ENCODE data around the gene OR5H15. TPM values are rescaled to one million over a fixed set of nuclear protein-coding genes. Genes with fewer than 3 reads are reported as not detected.
A peak's percentile ranks its signal among the peaks of the same experiment; 100 is the strongest.

OR5H15 gene
- total RNA-seq, 1 experiment from 2014 or later, result not detected

DNA sequence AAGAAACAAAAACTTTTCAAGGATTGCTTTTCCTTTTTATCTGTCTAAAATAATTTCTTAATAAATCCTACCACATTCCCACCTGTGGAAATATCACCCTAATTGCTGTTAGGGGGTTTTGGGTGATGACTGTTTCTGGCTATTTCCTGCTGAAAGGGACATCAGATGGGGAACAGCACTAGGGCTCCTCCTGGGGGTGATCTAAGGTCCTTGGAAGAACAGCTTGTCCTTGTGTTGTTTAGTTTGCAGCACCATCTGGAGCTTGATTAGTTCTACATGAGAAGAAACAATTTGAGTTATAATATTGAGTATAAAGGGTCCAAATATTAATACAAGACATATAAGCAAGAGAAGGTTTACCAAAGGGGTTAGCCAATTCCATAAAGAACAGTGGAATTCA is 18.7 kb downstream of the OR5H15 start (continued):
- TF ChIP-seq, protein P1, sequence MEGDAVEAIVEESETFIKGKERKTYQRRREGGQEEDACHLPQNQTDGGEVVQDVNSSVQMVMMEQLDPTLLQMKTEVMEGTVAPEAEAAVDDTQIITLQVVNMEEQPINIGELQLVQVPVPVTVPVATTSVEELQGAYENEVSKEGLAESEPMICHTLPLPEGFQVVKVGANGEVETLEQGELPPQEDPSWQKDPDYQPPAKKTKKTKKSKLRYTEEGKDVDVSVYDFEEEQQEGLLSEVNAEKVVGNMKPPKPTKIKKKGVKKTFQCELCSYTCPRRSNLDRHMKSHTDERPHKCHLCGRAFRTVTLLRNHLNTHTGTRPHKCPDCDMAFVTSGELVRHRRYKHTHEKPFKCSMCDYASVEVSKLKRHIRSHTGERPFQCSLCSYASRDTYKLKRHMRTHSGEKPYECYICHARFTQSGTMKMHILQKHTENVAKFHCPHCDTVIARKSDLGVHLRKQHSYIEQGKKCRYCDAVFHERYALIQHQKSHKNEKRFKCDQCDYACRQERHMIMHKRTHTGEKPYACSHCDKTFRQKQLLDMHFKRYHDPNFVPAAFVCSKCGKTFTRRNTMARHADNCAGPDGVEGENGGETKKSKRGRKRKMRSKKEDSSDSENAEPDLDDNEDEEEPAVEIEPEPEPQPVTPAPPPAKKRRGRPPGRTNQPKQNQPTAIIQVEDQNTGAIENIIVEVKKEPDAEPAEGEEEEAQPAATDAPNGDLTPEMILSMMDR (IDR thresholded peaks at IDR 0.05 in 2 of 3, conservative IDR thresholded peaks at IDR 0.05 in 1 of 3; ENCODE audit: borderline replicate concordance in 1 of 3, insufficient read depth in 1 of 3, low read depth in 2 of 3, low read length in 2 of 3), result peak; percentile 29 to 72 (median 30); a peak in 3 of 6 replicates
- peak; percentile 41 for TF ChIP-seq RAD21 (IDR thresholded peaks at IDR 0.05; ENCODE audit: low read depth)

GRCh38 chr3:98188545-98188944 is 22.0 kb downstream of the OR5H15 start:
- Histone ChIP-seq H3K4me2 (ENCODE audit: low read length) (no peak overlapping the region), H3K4me1 (ENCODE audit: control insufficient read depth in 1 of 2, insufficient read depth in 2 of 2, low read length in 2 of 2) (no peaks in the 10 kb centered on the region), H3K27ac (ENCODE audit: low read depth, low read length) (no peak overlapping the region), H3K27me3 (ENCODE audit: insufficient read depth, low read length) (no peaks in the 10 kb centered on the region), H3K9ac (ENCODE audit: low read length) (no peak overlapping the region), H3K9me3 (ENCODE audit: control insufficient read depth in 1 of 2, insufficient read depth in 1 of 2, low read depth in 1 of 2, low read length in 2 of 2) (no peaks in the 10 kb centered on the region), H3K36me3 (ENCODE audit: control insufficient read depth in 1 of 2, insufficient read depth in 2 of 2, low read length in 2 of 2) (no peaks in the 10 kb centered on the region), H3K79me2 (ENCODE audit: insufficient read depth, low read length) (no peaks in the 10 kb centered on the region), H2AFZ (ENCODE audit: low read depth, low read length, poor library complexity, severe bottlenecking) (no peak overlapping the region), H4K20me1 (ENCODE audit: insufficient read depth) (no peaks in the 10 kb centered on the region), H3K9me2 (ENCODE audit: insufficient read depth) (no peaks in the 10 kb centered on the region), H3K4me3 (replicated peaks in 1 of 2; ENCODE audit: low read depth in 1 of 2, low read length in 2 of 2) (no peak overlapping the region)
- RAD21 ChIA-PET (ENCODE audit: low non-redundant PET in 1 of 2, low total read pairs in 2 of 2, uncharacterized antibody in 2 of 2, unreplicated experiment in 2 of 2), result no interaction called here
- POLR2A ChIA-PET, result no interaction called here
- no TSS peak for BruUV-seq (replicated peaks)
- CTCF ChIA-PET, result no interaction called here
- peak; percentile 7 for DNase-seq (ENCODE audit: low read depth, low spot score)
- ATAC-seq, result peak; percentile 80
- intact Hi-C loops (cut with micrococcal nuclease), result loop anchor here (2.0 to 10.0 kb wide), 2 partner anchors 140 to 386 kb away; no protein-coding TSS in a partner anchor
- TF ChIP-seq, protein P1 (IDR thresholded peaks at IDR 0.05 in 2 of 3, conservative IDR thresholded peaks at IDR 0.05 in 1 of 3; ENCODE audit: borderline replicate concordance in 1 of 3, insufficient read depth in 1 of 3, low read depth in 2 of 3, low read length in 2 of 3), result peak; percentile 5 to 41 (median 40); a peak in 4 of 6 replicates
- peak; percentile 28; the same call in 1 of the 2 replicates for TF ChIP-seq RAD21 (IDR thresholded peaks at IDR 0.05; ENCODE audit: low read depth)
- TF ChIP-seq POLR2A (IDR thresholded peaks at IDR 0.05; ENCODE audit: borderline replicate concordance, extremely low read depth, insufficient read depth, insufficient read length), result no peak
- TF ChIP-seq CEBPB (IDR thresholded peaks at IDR 0.05; ENCODE audit: low read depth), result no peak
- no peak for TF ChIP-seq SIN3A (IDR thresholded peaks at IDR 0.05; ENCODE audit: low read depth)
- TF ChIP-seq FOSL1 (IDR thresholded peaks at IDR 0.05; ENCODE audit: low read depth), result no peak
- no peak for TF ChIP-seq YY1 (IDR thresholded peaks at IDR 0.05; ENCODE audit: extremely low read depth, insufficient replicate concordance, low read depth, low read length)
- no peak for TF ChIP-seq POLR2AphosphoS5 (IDR thresholded peaks at IDR 0.05; ENCODE audit: low read depth, low read length)
- TF ChIP-seq ELF1 (IDR thresholded peaks at IDR 0.05; ENCODE audit: borderline replicate concordance, low read depth), result no peak
- no peak for TF ChIP-seq TCF7L2 (IDR thresholded peaks at IDR 0.05; ENCODE audit: borderline replicate concordance, extremely low read depth, insufficient read depth, insufficient read length)
- no peak for TF ChIP-seq REST (IDR thresholded peaks at IDR 0.05; ENCODE audit: low read depth)
- no peak for TF ChIP-seq EZH2phosphoT487 (IDR thresholded peaks at IDR 0.05; ENCODE audit: borderline replicate concordance)
- no peak for TF ChIP-seq ATF3 (IDR thresholded peaks at IDR 0.05)
- TF ChIP-seq, protein P2, sequence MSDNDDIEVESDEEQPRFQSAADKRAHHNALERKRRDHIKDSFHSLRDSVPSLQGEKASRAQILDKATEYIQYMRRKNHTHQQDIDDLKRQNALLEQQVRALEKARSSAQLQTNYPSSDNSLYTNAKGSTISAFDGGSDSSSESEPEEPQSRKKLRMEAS (IDR thresholded peaks at IDR 0.05), result 0 out of 2 replicates have a peak, but pooled peaks have one; percentile 16
- TF ChIP-seq SP1 (IDR thresholded peaks at IDR 0.05; ENCODE audit: low read depth), result no peak
- no peak for TF ChIP-seq ZFX (IDR thresholded peaks at IDR 0.05)
- TF ChIP-seq SRF (IDR thresholded peaks at IDR 0.05; ENCODE audit: low read depth), result no peak
- TF ChIP-seq EGR1 (IDR thresholded peaks at IDR 0.05; ENCODE audit: low read depth), result no peak

All from HCT116 (cell line).